Stimulated activated memory B cell treated with anti-CD40 and anti-IgM and Interleukin-4, amounts not matched to agents 10 μg/mL and 1 μg/mL and 100 μg/mL, for 72 hours (primary cell): ENCODE measurements around the gene ATP6V1E1.
"Not testable (repeated sequence)": the region's sequence is repeated elsewhere in the genome, so short reads cannot be mapped to it uniquely, and the experiment has no call there.

Experiments
- ATAC-seq: fragments of 150-1000 bp; cut with Tn5 transposase; 2 replicates; pipeline ENCODE4 v1.10.0; 2021
- H3K27ac Mint-ChIP-seq: one replicate; pipeline ENCODE4 v1.8.0; 2022; ENCODE audit warnings: mild to moderate bottlenecking, mixed read lengths
- H3K27me3 Mint-ChIP-seq: one replicate; pipeline ENCODE4 v1.8.0; 2022; ENCODE audit warnings: mixed read lengths
- H3K36me3 Mint-ChIP-seq: one replicate; pipeline ENCODE4 v1.8.0; 2022; ENCODE audit warnings: mixed read lengths
- H3K4me1 Mint-ChIP-seq: one replicate; pipeline ENCODE4 v1.8.0; 2022; ENCODE audit warnings: mixed read lengths
- H3K4me3 Mint-ChIP-seq: one replicate; pipeline ENCODE4 v1.8.0; 2022; ENCODE audit warnings: mild to moderate bottlenecking, moderate library complexity, mixed read lengths
- H3K9me3 Mint-ChIP-seq: one replicate; pipeline ENCODE4 v1.8.0; 2022; ENCODE audit warnings: mixed read lengths

ATP6V1E1 gene

DNA sequence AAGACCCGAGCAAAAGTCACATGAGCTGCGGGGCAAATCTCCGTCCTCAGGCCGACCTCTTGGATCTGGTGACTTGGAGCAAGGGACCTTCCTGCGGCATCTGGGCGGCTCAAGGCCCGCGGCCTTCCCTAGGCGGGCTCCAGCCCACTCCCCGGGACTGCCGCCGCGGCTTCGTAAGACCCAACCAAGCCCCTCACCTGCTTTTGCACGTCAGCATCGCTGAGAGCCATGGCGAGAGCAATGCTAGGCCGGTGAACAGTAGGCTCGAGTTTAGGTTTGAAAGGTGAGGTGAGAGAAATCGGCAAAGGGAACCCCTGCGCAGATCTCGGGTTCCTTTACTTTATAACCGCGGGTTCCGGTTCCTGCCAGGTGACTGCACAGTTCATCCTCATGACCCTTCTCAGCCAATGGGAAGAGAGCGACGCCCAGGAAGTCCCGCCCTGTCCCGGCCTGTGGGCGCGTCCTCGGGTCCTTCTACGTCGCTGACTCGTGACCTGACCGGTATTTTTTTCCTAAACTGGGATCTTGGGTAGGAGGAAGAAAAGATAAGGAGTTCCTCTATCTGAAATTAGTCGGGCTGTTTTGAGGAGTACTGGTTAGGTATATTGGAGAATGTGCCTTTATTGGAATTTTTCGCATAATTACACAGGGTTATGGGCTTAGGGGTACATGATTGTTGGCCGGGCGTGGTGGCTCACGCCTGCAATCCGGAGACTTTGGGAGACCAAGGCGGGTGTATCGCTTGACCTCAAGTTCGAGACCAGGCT, at the start of gene ATP6V1E1:
ATP6V1E1 (minus strand) TSS at position 344 of the 767 bp plus-strand sequence; CDS start at position 230, 114 bp downstream.
- Mint-ChIP-seq H3K9me3 (no peaks in the 10 kb centered on the region), H3K4me3 (peak within 1 kb of the TSS; percentile 96), H3K4me1 (peaks cover 14% of the 10 kb centered on the region), H3K27me3 (no peaks in the 10 kb centered on the region), H3K27ac (peak within 1 kb of the TSS; percentile 86), H3K36me3 (no peaks in the 10 kb centered on the region)
- ATAC-seq: peak; percentile 100

DNA sequence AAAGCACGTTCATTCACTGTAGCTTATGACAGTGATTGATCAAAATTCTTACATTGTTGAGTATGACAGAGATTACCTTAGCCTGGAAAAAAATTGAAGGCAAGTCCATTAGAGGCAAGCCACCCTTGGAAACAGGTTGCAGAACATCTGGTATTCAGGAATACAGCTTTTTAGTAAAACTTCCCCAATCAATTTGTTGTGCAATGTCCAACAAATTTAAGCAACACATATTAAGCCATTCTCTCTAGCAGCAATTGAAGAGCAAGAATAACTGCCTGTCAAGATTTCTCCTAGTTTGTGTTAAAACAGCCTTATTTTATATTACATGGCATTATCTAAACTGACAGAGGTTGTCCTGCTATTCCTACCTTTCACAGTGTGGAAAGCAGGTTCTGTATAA, 47.0 kb upstream of the ATP6V1E1 start:
- no peaks in the 10 kb centered on the region for H3K27me3 Mint-ChIP-seq
- peaks cover 7% of the 10 kb centered on the region for H3K36me3 Mint-ChIP-seq
- no peak overlapping the region for H3K4me3 Mint-ChIP-seq
- no peak for ATAC-seq
- H3K27ac Mint-ChIP-seq: no peak overlapping the region
- H3K9me3 Mint-ChIP-seq: no peaks in the 10 kb centered on the region
- H3K4me1 Mint-ChIP-seq: peaks cover 15% of the 10 kb centered on the region

DNA sequence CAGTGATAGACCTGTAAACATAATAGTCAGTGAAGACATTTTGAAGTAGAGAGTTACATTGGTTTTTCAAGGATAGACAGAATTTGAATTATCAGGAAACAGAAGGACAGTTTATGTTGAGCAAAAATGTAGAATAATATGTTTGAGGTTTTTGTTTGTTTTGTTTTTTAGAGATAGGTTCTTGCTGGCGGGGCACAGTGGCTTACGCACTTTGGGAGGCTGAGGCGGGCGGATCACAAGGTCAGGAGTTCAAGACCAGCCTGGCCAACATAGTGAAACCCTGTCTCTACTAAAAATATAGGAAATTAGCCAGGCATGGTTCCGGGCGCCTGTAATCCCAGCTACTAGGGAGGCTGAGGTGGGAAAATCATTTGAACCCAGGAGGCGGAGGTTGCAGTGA, 45.6 kb upstream of the ATP6V1E1 start:
- Mint-ChIP-seq H3K4me3 (no peak overlapping the region), H3K9me3 (no peaks in the 10 kb centered on the region), H3K4me1 (peaks cover 21% of the 10 kb centered on the region), H3K27ac (no peak overlapping the region), H3K36me3 (peaks cover 14% of the 10 kb centered on the region), H3K27me3 (no peaks in the 10 kb centered on the region)
- ATAC-seq: no peak

DNA sequence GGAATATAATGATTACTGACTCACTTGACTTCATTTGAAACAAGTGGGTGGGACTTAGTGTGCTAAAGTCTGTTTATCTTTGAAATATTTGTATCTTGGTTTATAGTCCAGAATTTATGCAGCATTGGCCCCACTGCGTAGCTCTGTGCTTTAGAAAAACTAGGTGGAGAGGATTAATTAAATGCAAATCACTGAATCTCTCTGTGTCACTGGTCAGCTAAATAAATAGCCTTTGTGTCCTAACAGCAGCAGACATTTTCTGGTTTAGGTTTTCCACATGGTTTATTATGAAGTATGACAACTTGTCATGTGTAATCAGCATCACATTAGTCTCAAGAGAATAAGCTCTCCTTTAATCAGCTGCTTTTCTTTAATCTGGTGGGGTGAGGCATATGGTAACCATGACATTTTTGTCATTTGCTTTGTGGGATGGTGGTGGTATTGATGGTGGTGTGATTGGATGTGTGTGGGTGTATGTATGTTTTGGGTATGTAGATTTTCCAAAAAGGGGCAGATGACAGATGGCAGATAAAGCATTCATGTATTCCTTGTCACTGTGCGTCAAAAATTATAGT, 44.0 kb upstream of the ATP6V1E1 start:
- no peak overlapping the region for H3K4me3 Mint-ChIP-seq
- H3K36me3 Mint-ChIP-seq: peaks cover 13% of the 10 kb centered on the region
- peaks cover 14% of the 10 kb centered on the region for H3K4me1 Mint-ChIP-seq
- H3K27me3 Mint-ChIP-seq: no peaks in the 10 kb centered on the region
- no peak overlapping the region for H3K27ac Mint-ChIP-seq
- no peak for ATAC-seq
- no peaks in the 10 kb centered on the region for H3K9me3 Mint-ChIP-seq

DNA sequence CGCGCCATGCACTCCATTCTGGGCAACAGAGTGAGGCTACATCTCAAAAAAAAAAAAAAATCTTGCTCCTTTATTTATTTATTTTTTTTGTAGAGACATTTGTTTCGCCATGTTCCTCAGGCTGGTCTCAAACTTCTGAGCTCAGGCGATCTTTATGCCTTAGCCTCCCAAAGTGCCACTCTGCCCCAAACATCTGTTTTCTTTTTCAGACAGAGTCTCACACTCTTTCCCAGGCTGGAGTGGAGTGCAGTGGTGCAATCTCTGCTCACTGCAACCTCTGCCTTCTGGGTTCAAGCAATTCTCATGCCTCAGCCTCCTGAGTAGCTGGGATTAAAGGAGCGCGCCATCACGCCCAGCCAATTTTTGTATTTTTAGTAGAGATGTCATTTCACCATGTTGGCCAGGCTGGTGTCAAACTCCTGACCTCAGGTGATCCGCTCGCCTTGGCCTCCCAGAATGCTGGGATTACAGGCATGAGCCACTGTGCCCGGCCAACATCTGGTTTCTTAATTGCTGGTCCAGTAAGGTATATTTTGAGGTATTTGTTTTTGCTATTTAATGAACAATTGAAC, 43.1 kb upstream of the ATP6V1E1 start:
- not testable (repeated sequence) for H3K4me3 Mint-ChIP-seq, H3K27ac Mint-ChIP-seq, H3K27me3 Mint-ChIP-seq, H3K9me3 Mint-ChIP-seq, ATAC-seq
- Mint-ChIP-seq H3K36me3 (peaks cover 20% of the 10 kb centered on the region), H3K4me1 (peaks cover 14% of the 10 kb centered on the region)

DNA sequence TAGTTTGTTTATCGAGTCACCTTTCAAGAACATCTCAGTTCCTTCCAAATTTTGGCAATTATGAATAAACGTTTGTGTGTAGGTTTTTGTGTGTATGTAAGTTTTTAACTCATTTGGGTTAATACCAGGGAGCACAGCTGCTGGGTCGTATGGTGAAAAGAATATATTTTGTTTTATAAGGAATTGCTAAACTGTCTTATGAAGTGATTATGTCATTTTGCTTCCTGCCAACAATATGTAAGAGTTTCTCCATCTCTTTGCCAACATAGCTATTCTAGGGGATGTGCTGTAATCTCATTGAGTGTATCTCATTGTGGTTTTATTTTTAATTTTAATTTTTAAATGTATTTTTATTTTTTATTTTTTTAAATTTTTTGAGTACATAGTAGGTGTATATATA, 37.3 kb upstream of the ATP6V1E1 start:
- ATAC-seq: no peak
- H3K9me3 Mint-ChIP-seq: peaks cover 6% of the 10 kb centered on the region
- peaks cover 8% of the 10 kb centered on the region for H3K4me1 Mint-ChIP-seq
- no peaks in the 10 kb centered on the region for H3K27me3 Mint-ChIP-seq
- peaks cover 55% of the 10 kb centered on the region for H3K36me3 Mint-ChIP-seq
- H3K27ac Mint-ChIP-seq: no peak overlapping the region
- H3K4me3 Mint-ChIP-seq: no peak overlapping the region

DNA sequence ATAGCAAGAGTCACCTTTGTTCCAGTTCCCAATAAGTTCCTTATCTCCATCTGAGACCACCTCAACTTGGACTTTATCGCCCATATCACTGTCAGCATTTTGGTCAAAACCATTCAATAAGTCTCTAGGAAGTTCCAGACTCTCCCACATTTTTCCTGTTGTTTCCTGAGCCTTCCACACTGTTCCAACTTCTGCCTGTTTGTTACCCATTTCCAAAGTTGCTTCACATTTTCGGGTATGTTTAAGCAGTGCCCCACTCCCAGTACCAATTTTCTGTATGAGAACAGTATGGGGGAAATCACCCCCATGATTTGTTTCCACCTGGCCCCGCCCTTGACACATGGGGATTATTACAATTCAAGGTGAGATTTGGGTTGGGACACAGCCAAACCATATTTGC, 36.7 kb upstream of the ATP6V1E1 start:
- H3K27me3 Mint-ChIP-seq: no peaks in the 10 kb centered on the region
- ATAC-seq: no peak
- H3K27ac Mint-ChIP-seq: no peak overlapping the region
- peaks cover 8% of the 10 kb centered on the region for H3K4me1 Mint-ChIP-seq
- peaks cover 6% of the 10 kb centered on the region for H3K9me3 Mint-ChIP-seq
- H3K4me3 Mint-ChIP-seq: no peak overlapping the region
- peaks cover 61% of the 10 kb centered on the region for H3K36me3 Mint-ChIP-seq

DNA sequence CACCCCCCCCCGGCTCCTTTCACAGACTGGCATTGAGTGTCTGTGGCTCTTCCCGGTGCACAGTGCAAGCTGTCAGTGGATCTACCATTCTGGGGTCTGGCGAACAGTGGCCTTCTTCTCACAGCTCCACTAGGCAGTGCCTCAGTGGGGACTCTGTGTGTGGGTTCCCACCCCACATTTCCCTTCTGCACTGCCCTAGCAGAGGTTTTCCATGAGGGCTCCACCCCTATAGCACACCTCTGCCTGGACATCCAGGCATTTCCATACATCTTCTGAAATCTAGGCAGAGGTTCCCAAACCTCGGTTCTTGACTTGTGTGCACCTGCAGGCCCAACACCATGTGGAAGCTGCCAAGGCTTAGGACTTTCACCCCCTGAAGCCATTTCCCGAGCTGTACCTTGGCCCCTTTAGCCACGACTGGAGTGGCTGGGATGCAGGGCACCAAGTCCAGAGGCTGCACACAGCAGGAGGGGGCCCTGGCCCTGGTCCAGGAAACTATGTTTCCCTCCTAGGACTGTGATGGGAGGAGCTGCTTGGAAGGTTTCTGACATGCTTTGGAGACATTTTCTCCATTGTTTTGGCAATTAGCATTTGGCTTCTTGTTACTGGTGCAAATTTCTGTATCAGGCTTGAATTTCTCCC, 36.0 kb upstream of the ATP6V1E1 start:
- H3K36me3 Mint-ChIP-seq: peaks cover 57% of the 10 kb centered on the region

DNA sequence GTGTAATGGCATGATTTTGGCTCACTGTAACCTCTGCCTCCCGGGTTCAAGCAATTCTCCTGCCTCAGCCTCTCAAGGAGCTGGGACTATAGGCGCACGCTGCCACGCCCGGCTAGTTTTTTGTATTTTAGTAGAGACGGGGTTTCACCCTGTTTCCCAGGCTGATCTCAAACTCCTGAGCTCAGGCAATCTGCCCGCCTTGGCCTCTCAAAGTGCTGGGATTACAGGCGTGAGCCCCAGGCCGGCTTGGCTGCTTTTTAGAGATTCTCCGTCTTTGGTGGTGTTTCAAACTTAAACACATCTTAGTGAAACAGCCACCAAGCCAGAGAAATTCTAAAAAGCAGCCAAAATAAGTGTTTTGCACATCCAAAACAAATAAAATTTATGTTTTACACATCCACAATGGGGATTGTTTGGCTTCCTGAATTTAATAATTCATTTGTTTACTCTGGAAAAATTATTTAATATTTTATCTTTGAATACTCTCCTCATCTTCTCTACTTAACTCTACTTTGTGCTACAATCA, 28.4 kb upstream of the ATP6V1E1 start:
- Mint-ChIP-seq H3K4me1 (peaks cover 7% of the 10 kb centered on the region), H3K36me3 (peaks cover 24% of the 10 kb centered on the region), H3K4me3 (no peak overlapping the region), H3K27me3 (no peaks in the 10 kb centered on the region), H3K27ac (no peak overlapping the region), H3K9me3 (no peaks in the 10 kb centered on the region)
- ATAC-seq: no peak

More for the DNA sequence above, 36.0 kb upstream of the ATP6V1E1 start:
- Mint-ChIP-seq H3K27me3 (no peaks in the 10 kb centered on the region), H3K4me1 (peaks cover 6% of the 10 kb centered on the region), H3K4me3 (no peak overlapping the region), H3K9me3 (peaks cover 6% of the 10 kb centered on the region), H3K27ac (no peak overlapping the region)
- no peak for ATAC-seq

DNA sequence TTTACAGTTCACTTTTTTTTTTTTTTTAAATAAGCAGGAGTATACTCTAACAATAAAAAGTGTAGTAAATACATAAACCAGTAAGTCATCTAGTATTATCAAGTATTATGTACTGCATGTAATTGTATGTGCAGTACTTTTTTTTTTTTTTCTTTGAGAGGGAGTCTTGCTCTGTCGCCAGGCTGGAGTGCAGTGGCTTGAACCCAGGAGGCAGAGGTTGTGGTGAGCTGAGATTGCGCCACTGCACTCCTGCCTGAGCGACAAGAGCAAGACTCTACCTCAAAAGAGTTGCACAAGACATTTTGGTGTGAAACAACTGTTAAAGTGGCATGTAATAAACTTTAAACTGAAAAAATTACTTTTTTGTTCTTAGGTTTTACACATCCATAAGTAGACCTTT, 26.7 kb upstream of the ATP6V1E1 start:
- Mint-ChIP-seq H3K36me3 (peaks cover 16% of the 10 kb centered on the region), H3K9me3 (no peaks in the 10 kb centered on the region), H3K27me3 (no peaks in the 10 kb centered on the region), H3K27ac (no peak overlapping the region), H3K4me3 (no peak overlapping the region), H3K4me1 (peaks cover 7% of the 10 kb centered on the region)
- no peak for ATAC-seq

DNA sequence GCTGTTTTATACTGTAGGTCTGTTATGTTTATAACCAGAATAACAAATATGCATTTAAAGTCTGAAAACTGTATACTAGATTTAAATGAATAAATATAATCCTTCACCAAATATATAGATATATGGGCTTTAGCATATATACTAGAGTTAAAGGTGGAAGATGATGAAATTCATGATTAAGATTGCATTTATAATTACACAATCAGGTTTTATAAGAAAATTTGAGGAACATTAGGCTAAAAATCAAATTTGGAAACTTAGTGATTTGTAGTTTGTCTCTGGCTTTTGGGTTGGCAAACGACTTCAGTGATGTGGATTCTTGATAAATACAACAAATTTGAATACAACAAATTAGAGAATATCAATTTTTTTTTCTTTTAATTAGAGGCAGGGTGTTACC, 20.0 kb upstream of the ATP6V1E1 start:
- ATAC-seq: no peak
- peaks cover 11% of the 10 kb centered on the region for H3K4me1 Mint-ChIP-seq
- H3K36me3 Mint-ChIP-seq: peaks cover 17% of the 10 kb centered on the region
- H3K4me3 Mint-ChIP-seq: no peak overlapping the region
- no peak overlapping the region for H3K27ac Mint-ChIP-seq
- no peaks in the 10 kb centered on the region for H3K9me3 Mint-ChIP-seq
- H3K27me3 Mint-ChIP-seq: no peaks in the 10 kb centered on the region

DNA sequence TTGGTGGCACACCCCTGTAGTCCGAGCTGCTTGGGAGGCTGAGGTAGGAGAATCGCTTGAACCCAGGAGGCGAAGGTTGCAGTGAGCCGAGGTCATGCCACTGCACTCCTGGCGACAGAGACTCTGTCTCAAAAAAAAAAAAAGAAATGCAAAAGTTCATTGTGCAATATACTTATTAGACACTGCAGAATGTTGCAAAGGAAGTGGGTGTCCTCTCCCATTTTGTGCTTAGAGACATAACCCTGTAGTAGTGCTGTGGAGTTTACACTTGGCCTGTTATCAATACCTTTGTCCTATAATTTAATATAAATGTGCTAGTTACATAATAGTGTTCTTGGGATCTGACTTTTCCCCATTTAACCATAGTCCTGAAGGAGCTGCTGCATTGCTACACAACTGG, 19.4 kb upstream of the ATP6V1E1 start:
- no peak for ATAC-seq
- Mint-ChIP-seq H3K4me1 (peaks cover 5% of the 10 kb centered on the region), H3K4me3 (no peak overlapping the region), H3K27me3 (no peaks in the 10 kb centered on the region), H3K27ac (no peak overlapping the region), H3K9me3 (no peaks in the 10 kb centered on the region), H3K36me3 (peaks cover 11% of the 10 kb centered on the region)

DNA sequence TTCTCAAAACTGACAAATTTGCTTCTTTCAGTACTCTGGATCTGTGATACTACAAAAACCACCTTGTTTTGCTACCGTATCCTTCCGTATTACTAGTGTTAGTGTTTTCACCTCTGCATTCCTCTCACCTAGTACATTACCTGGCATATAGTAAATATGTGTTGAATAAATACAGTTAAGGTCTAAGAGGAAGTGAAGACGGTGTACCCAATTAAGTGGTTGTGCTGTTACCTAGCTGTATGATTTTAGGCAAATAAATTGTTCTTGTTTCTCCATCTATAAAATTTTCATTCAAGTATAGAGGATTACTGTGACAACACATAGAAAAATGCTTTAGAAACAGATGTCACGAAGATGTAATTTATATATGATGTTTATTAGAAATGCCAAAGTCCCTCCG, 18.9 kb upstream of the ATP6V1E1 start:
- ATAC-seq: no peak
- no peak overlapping the region for H3K4me3 Mint-ChIP-seq
- H3K27me3 Mint-ChIP-seq: no peaks in the 10 kb centered on the region
- H3K4me1 Mint-ChIP-seq: peaks cover 5% of the 10 kb centered on the region
- no peaks in the 10 kb centered on the region for H3K9me3 Mint-ChIP-seq
- no peak overlapping the region for H3K27ac Mint-ChIP-seq
- H3K36me3 Mint-ChIP-seq: peaks cover 11% of the 10 kb centered on the region

DNA sequence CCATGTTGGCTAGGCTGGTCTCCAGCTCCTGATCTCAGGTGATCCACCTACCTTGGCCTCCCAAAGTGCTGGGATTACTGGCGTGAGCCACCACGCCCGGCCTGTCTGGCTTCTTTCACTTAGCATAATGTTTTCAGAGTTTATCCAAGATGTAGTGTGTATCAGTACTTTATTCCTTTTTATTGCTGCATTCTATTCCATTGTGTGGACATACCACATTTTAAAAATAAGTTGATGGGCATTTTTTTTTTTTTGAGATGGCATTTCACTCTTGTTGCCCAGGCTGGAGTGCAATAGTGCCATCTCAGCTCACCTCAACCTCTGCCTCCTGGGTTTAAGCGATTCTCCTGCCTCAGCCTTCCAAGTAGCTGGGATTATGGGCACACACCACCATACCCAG, 13.8 kb upstream of the ATP6V1E1 start:
- not testable (repeated sequence) for H3K4me3 Mint-ChIP-seq

DNA sequence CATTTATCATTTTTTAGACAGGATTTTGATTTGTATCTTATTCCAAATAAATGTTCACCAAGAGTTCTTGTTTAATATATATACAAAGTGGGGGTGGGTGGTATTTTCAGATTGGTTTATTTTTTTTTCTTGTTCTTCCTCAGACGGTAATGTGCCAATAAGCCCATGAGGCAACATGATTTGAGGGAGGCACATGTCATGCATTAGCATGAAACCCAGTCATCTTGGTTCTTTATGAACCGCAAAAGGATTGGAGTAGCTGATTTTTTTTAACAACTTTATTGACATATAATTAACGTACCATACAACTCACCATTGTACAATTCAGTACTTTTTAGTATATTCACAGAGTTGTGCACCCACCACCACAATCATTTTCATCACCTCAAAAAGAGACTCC, 12.7 kb upstream of the ATP6V1E1 start:
- ATAC-seq: no peak
- no peak overlapping the region for H3K27ac Mint-ChIP-seq
- H3K36me3 Mint-ChIP-seq: peaks cover 5% of the 10 kb centered on the region
- H3K4me3 Mint-ChIP-seq: no peak overlapping the region
- H3K4me1 Mint-ChIP-seq: peaks cover 25% of the 10 kb centered on the region
- H3K27me3 Mint-ChIP-seq: no peaks in the 10 kb centered on the region
- no peaks in the 10 kb centered on the region for H3K9me3 Mint-ChIP-seq

More for the DNA sequence above, 13.8 kb upstream of the ATP6V1E1 start:
- not testable (repeated sequence) for H3K27me3 Mint-ChIP-seq, H3K36me3 Mint-ChIP-seq, ATAC-seq, H3K27ac Mint-ChIP-seq, H3K9me3 Mint-ChIP-seq
- H3K4me1 Mint-ChIP-seq: peaks cover 27% of the 10 kb centered on the region
